Panc1 (cell line): ENCODE measurements around the gene TRIM39. TPM values are rescaled to one million over a fixed set of nuclear protein-coding genes. Genes with fewer than 3 reads are reported as not detected.
A peak's percentile ranks its signal among the peaks of the same experiment; 100 is the strongest.
"Not testable (repeated sequence)": the region's sequence is repeated elsewhere in the genome, so short reads cannot be mapped to it uniquely, and the experiment has no call there.

Experiments
- ATAC-seq: fragments of 200-7000 bp; cut with Tn5 transposase; 2 replicates; pipeline ENCODE4 v1.9.1; 2020; ENCODE audit warnings: mild to moderate bottlenecking, moderate library complexity
- BruUV-seq: library from RNA; stranded (reverse); fragments of 400-500 nt; replicated peaks from 2 replicates; lab custom pipeline; 2021; lab: Mats Ljungman, UMichigan
- CTCF ChIA-PET: fragments of 300-600 bp; sonication (Branson Sonifier 250); formaldehyde crosslinking; loops from one replicate; lab custom pipeline; 2022; ENCODE audit warnings: antibody characterized with exemption; lab: Charles Lee
- POLR2A ChIA-PET: fragments of 300-600 bp; sonication (Branson Sonifier 250); formaldehyde crosslinking; loops from one replicate; lab custom pipeline; 2022; ENCODE audit warnings: antibody characterized with exemption; lab: Charles Lee
- DNase-seq: peaks from one replicate; pipeline ENCODE4 v3.0.0-alpha.2; 2010; ENCODE audit warnings: low read depth, low spot score
- H3K27ac ChIP-seq: 2 replicates; pipeline ENCODE4 v1.5.1; 2011; ENCODE audit warnings: mild to moderate bottlenecking, low read length, inconsistent platforms
- H3K27me3 ChIP-seq: fragments of 200-500 bp; sonication (Bioruptor generic); 2 replicates; pipeline ENCODE4 v1.6.0; 2014; ENCODE audit warnings: low read length, inconsistent platforms; ENCODE audit not compliant: control insufficient read depth, insufficient read depth
- H3K36me3 ChIP-seq: fragments of 200-500 bp; sonication (Bioruptor generic); 2 replicates; pipeline ENCODE4 v1.5.1; 2014; ENCODE audit warnings: inconsistent platforms, mild to moderate bottlenecking, low read length, moderate library complexity; ENCODE audit not compliant: control insufficient read depth, insufficient read depth
- H3K4me1 ChIP-seq: 2 replicates; pipeline ENCODE4 v1.5.1; 2011; ENCODE audit warnings: inconsistent platforms, mild to moderate bottlenecking, low read length, moderate library complexity; ENCODE audit not compliant: control insufficient read depth, insufficient read depth
- H3K4me3 ChIP-seq, 2 experiments: 2 replicates each; pipeline ENCODE4 v1.5.1; 2011 to 2012; ENCODE audit warnings: low read depth in 2 of 2, low read length in 2 of 2, mild to moderate bottlenecking in 2 of 2, inconsistent platforms in 1 of 2, moderate library complexity in 1 of 2
- H3K9me3 ChIP-seq: fragments of 200-500 bp; sonication (Bioruptor generic); 2 replicates; pipeline ENCODE4 v1.5.1; 2014; ENCODE audit warnings: low read depth, mild to moderate bottlenecking, inconsistent platforms, low read length, moderate library complexity; ENCODE audit not compliant: control insufficient read depth, insufficient read depth
- POLR2AphosphoS5 ChIP-seq: IDR thresholded peaks from 2 replicates; pipeline ENCODE4 v1.6.1; 2012; ENCODE audit warnings: mild to moderate bottlenecking, low read depth, low read length, moderate library complexity
- SIN3A ChIP-seq: IDR thresholded peaks from 2 replicates; pipeline ENCODE4 v1.6.1; 2012; ENCODE audit warnings: low read depth, mild to moderate bottlenecking, low read length, moderate library complexity, borderline replicate concordance; ENCODE audit not compliant: insufficient read depth
- TCF7L2 ChIP-seq: IDR thresholded peaks from 2 replicates; pipeline ENCODE4 v1.6.1; 2011; ENCODE audit warnings: mild to moderate bottlenecking, low read depth, low read length, inconsistent platforms
- in situ Hi-C: cut with HindIII; loops from 2 replicates; pipeline ENCODE4 v1.10.0; 2016; ENCODE audit warnings: low sequenced_read_pairs, low pct_unique_long_range_greater_than_20kb
- intact Hi-C: fragments of 100-400 bp; cut with micrococcal nuclease; formaldehyde crosslinking; loops from one replicate; pipeline ENCODE4 v1.10.0; 2022; ENCODE audit not compliant: unreplicated experiment
- total RNA-seq: library from RNA; stranded (reverse); gene quantifications from one replicate; pipeline ENCODE4 v1.2.1, GENCODE V29; 2021; ENCODE audit not compliant: unreplicated experiment
- TF ChIP-seq, protein P1 (sequence below): fragments of 450-650 bp; IDR thresholded peaks from 2 replicates; pipeline ENCODE4 v1.5.1; 2017; ENCODE audit warnings: mild to moderate bottlenecking
- TF ChIP-seq, protein P2 (sequence below), 2 experiments: IDR thresholded peaks; 2 replicates each; pipeline ENCODE4 v1.6.1; 2011 to 2012; ENCODE audit warnings: low read depth in 2 of 2, control low read depth in 1 of 2, low read length in 1 of 2, mild to moderate bottlenecking in 1 of 2, moderate library complexity in 1 of 2; ENCODE audit not compliant: insufficient read depth in 1 of 2

The TRIM39 gene
- total RNA-seq, 1 experiment from 2014 or later, result 13.4 TPM

DNA sequence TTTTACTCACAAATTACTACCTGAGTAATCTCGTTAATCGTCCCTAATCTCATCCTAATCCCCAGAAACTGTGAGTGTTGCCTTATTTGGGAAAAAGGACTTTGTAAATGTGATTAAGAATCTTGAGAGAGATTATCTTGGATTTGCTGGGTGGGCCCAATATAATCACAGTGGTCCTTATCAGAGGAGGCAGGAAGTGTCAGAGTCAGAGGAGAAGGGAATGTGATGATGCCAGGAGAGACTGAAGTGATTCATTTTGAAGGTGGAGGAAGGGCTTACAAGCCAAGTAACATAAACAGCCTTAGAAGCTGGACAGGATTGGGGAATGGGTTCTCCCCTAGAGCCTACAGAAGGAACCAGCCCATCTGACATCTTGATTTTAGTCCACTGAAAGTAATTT is 34.9 kb downstream of the TRIM39 start:
- no peak overlapping the region for H3K4me3 ChIP-seq
- no peak overlapping the region for H3K27ac ChIP-seq
- in situ Hi-C loops, result loop anchor here (25.0 kb wide), 1 partner anchor 124 kb away; no protein-coding TSS in a partner anchor
- H3K36me3 ChIP-seq, result no peaks in the 10 kb centered on the region
- no peak for TF ChIP-seq POLR2AphosphoS5
- no peak for TF ChIP-seq TCF7L2
- no peak for TF ChIP-seq SIN3A
- TF ChIP-seq, protein P1, sequence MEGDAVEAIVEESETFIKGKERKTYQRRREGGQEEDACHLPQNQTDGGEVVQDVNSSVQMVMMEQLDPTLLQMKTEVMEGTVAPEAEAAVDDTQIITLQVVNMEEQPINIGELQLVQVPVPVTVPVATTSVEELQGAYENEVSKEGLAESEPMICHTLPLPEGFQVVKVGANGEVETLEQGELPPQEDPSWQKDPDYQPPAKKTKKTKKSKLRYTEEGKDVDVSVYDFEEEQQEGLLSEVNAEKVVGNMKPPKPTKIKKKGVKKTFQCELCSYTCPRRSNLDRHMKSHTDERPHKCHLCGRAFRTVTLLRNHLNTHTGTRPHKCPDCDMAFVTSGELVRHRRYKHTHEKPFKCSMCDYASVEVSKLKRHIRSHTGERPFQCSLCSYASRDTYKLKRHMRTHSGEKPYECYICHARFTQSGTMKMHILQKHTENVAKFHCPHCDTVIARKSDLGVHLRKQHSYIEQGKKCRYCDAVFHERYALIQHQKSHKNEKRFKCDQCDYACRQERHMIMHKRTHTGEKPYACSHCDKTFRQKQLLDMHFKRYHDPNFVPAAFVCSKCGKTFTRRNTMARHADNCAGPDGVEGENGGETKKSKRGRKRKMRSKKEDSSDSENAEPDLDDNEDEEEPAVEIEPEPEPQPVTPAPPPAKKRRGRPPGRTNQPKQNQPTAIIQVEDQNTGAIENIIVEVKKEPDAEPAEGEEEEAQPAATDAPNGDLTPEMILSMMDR, result no peak
- TF ChIP-seq, protein P2, sequence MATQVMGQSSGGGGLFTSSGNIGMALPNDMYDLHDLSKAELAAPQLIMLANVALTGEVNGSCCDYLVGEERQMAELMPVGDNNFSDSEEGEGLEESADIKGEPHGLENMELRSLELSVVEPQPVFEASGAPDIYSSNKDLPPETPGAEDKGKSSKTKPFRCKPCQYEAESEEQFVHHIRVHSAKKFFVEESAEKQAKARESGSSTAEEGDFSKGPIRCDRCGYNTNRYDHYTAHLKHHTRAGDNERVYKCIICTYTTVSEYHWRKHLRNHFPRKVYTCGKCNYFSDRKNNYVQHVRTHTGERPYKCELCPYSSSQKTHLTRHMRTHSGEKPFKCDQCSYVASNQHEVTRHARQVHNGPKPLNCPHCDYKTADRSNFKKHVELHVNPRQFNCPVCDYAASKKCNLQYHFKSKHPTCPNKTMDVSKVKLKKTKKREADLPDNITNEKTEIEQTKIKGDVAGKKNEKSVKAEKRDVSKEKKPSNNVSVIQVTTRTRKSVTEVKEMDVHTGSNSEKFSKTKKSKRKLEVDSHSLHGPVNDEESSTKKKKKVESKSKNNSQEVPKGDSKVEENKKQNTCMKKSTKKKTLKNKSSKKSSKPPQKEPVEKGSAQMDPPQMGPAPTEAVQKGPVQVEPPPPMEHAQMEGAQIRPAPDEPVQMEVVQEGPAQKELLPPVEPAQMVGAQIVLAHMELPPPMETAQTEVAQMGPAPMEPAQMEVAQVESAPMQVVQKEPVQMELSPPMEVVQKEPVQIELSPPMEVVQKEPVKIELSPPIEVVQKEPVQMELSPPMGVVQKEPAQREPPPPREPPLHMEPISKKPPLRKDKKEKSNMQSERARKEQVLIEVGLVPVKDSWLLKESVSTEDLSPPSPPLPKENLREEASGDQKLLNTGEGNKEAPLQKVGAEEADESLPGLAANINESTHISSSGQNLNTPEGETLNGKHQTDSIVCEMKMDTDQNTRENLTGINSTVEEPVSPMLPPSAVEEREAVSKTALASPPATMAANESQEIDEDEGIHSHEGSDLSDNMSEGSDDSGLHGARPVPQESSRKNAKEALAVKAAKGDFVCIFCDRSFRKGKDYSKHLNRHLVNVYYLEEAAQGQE (IDR thresholded peaks at IDR 0.05; ENCODE audit: insufficient read depth in 1 of 2, low read depth in 2 of 2, low read length in 1 of 2), result no peak
- POLR2A ChIA-PET, result no interaction called here
- CTCF ChIA-PET, result no interaction called here
- no peaks in the 10 kb centered on the region for H3K9me3 ChIP-seq
- DNase-seq (no peak), ATAC-seq (no peak)
- peaks cover 58% of the 10 kb centered on the region for H3K27me3 ChIP-seq
- no TSS peak for BruUV-seq
- no peaks in the 10 kb centered on the region for H3K4me1 ChIP-seq
- intact Hi-C loops, result no loop called here

DNA sequence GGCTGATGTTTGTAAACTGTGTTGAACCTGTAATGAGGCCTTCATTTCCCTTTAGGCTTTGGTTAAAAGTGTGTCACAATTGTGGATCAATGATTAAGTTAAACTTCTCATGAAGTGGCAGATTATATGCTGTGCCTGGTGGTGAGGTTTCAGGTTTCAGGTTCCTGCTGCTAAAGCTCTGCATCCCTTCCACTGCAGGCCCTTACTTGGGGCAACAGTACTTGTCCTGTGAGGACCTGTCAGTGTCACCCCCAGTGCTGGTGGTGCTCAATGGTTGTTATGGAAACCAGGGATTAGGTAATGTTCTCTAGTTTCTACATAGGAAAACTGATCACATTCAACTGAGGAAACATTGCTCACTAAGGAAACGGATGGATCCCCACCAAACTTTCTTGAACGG is 36.7 kb downstream of the TRIM39 start:
- H3K27me3 ChIP-seq, result peaks cover 57% of the 10 kb centered on the region
- no peaks in the 10 kb centered on the region for H3K4me1 ChIP-seq
- intact Hi-C loops, result no loop called here
- no peak overlapping the region for H3K4me3 ChIP-seq
- no peaks in the 10 kb centered on the region for H3K9me3 ChIP-seq
- POLR2A ChIA-PET, result interaction anchor here (0.6 kb wide), 1 partner anchor 104 kb away, joined by 3 read pairs; no protein-coding TSS in a partner anchor
- no TSS peak for BruUV-seq
- DNase-seq (no peak), ATAC-seq (no peak)
- CTCF ChIA-PET, result no interaction called here
- H3K36me3 ChIP-seq, result no peaks in the 10 kb centered on the region
- no peak for TF ChIP-seq TCF7L2
- no peak overlapping the region for H3K27ac ChIP-seq
- in situ Hi-C loops, result loop anchor here (25.0 kb wide), 1 partner anchor 126 kb away; no protein-coding TSS in a partner anchor

DNA sequence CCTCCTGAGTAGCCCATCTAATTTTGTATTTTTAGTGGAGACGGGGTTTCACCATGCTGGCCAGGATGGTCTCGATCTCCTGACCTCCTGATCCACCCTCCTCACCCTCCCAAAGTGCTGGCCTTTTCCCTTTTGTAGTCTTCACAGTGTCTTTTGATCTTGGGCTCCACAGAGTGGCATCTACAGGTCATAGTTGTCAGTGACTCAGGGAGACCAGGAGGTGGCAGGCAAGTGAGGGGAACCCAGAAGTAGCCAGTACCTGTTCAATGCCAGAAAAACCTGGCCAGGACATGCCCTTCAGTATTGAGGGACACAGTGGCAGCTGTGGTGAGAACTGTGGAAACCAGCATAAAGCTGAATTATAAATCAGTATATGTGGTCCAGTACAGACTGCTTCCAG is 37.9 kb downstream of the TRIM39 start:
- Histone ChIP-seq H3K27ac (no peak overlapping the region), H3K4me1 (no peaks in the 10 kb centered on the region), H3K27me3 (peaks cover 51% of the 10 kb centered on the region), H3K36me3 (no peaks in the 10 kb centered on the region), H3K4me3 (no peak overlapping the region), H3K9me3 (no peaks in the 10 kb centered on the region)
- in situ Hi-C loops, result loop anchor here (25.0 kb wide), 1 partner anchor 127 kb away; no protein-coding TSS in a partner anchor
- ChIA-PET POLR2A (no interaction called here), CTCF (no interaction called here)
- no peak for ATAC-seq
- DNase-seq, result no peak
- intact Hi-C loops, result no loop called here
- no TSS peak for BruUV-seq
- TF ChIP-seq, protein P1, result peak; percentile 43; the same call in 1 of the 2 replicates
- no peak for TF ChIP-seq TCF7L2

DNA sequence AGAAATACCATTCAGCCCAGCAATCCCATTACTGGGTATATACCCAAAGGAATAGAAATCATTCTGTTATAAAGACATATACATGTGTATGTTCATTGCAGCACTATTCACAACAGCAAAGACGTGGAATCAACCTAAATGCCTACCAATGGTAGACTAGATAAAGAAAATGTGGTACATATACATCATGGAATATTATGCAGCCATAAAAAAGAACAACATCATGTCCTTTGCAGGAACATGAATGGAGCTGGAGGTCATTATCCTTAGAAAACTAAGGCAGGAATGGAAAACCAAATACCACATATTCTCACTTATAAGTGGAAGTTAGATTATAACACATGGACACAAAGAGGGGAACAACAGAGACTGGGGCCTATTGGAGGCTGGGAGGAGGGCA is 42.6 kb downstream of the TRIM39 start:
- CTCF ChIA-PET, ATAC-seq: not testable (repeated sequence)
- H3K27me3 ChIP-seq, result peaks cover 20% of the 10 kb centered on the region

More for the DNA sequence above, 42.6 kb downstream of the TRIM39 start:
- H3K4me3 ChIP-seq, POLR2A ChIA-PET, intact Hi-C loops, BruUV-seq, H3K4me1 ChIP-seq, H3K9me3 ChIP-seq, H3K27ac ChIP-seq, H3K36me3 ChIP-seq, DNase-seq: not testable (repeated sequence)
- in situ Hi-C loops, result loop anchor here (25.0 kb wide), 1 partner anchor 132 kb away; no protein-coding TSS in a partner anchor
